GM21390 (cell line): ENCODE results near the gene MUC4.
"Not testable (repeated sequence)": the region's sequence is repeated elsewhere in the genome, so short reads cannot be mapped to it uniquely, and the experiment has no call there.

Experiments
- ATAC-seq: cut with Tn5 transposase; IDR thresholded peaks from one replicate; pipeline ENCODE4 v1.9.1; 2021; ENCODE audit not compliant: unreplicated experiment

MUC4 gene

GRCh38 chr3:195763076-195763830 is 48.5 kb downstream of the MUC4 start:
- no peak for ATAC-seq

GRCh38 chr3:195762611-195763010 is 49.1 kb downstream of the MUC4 start:
- ATAC-seq, result no peak

GRCh38 chr3:195762249-195762585 is 49.5 kb downstream of the MUC4 start:
- no peak for ATAC-seq

- no peak for ATAC-seq
Measured at GRCh38 chr3:195761567-195762248, 50.0 kb downstream of the MUC4 start.

GRCh38 chr3:195761123-195761566 is 50.6 kb downstream of the MUC4 start:
- ATAC-seq, result no peak

- ATAC-seq, result no peak
Measured at GRCh38 chr3:195760345-195761122, 51.2 kb downstream of the MUC4 start.

GRCh38 chr3:195758721-195759353 is 52.9 kb downstream of the MUC4 start:
- no peak for ATAC-seq

- ATAC-seq, result no peak
Measured at GRCh38 chr3:195757827-195758226, 53.9 kb downstream of the MUC4 start.

- no peak for ATAC-seq
Measured at GRCh38 chr3:195757438-195757770, 54.3 kb downstream of the MUC4 start.

- ATAC-seq, result no peak
Measured at GRCh38 chr3:195755791-195756676, 55.7 kb downstream of the MUC4 start.

- ATAC-seq, result no peak
Measured at GRCh38 chr3:195755391-195755790, 56.3 kb downstream of the MUC4 start.

- no peak for ATAC-seq
Measured at GRCh38 chr3:195754906-195755305, 56.8 kb downstream of the MUC4 start.

GRCh38 chr3:195754141-195754540 is 57.6 kb downstream of the MUC4 start:
- ATAC-seq, result no peak

GRCh38 chr3:195753581-195753980 is 58.1 kb downstream of the MUC4 start:
- no peak for ATAC-seq

GRCh38 chr3:195752546-195753331 is 59.0 kb downstream of the MUC4 start:
- no peak for ATAC-seq

GRCh38 chr3:195752066-195752465 is 59.7 kb downstream of the MUC4 start:
- no peak for ATAC-seq

- no peak for ATAC-seq
Measured at GRCh38 chr3:195751560-195751959, 60.2 kb downstream of the MUC4 start.

GRCh38 chr3:195750797-195751520 is 60.8 kb downstream of the MUC4 start:
- no peak for ATAC-seq

GRCh38 chr3:195749101-195749500 is 62.6 kb downstream of the MUC4 start:
- not testable (repeated sequence) for ATAC-seq
